ENCODE data around the gene KPRP.

KPRP gene, protein sequence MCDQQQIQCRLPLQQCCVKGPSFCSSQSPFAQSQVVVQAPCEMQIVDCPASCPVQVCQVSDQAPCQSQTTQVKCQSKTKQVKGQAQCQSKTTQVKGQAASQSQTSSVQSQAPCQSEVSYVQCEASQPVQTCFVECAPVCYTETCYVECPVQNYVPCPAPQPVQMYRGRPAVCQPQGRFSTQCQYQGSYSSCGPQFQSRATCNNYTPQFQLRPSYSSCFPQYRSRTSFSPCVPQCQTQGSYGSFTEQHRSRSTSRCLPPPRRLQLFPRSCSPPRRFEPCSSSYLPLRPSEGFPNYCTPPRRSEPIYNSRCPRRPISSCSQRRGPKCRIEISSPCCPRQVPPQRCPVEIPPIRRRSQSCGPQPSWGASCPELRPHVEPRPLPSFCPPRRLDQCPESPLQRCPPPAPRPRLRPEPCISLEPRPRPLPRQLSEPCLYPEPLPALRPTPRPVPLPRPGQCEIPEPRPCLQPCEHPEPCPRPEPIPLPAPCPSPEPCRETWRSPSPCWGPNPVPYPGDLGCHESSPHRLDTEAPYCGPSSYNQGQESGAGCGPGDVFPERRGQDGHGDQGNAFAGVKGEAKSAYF

DNA sequence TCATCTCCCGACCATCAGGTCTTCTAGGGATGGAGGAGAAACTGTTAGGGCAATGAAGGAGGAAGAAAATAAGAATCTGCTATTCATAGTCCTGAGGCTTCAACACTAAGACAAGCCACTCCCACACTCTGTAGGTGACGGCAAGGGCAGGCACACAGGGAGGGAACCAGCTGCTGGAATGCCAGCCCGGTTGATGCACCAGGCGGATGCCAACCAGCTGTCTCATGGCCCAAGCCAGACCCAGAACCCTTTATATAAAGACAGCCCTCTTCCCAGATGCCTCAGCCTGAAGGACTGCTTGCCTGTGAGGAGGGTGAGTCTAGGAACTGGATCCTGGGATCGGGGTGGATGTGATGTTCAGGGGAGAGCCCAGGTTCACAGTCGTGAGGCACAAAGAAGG, at the start of gene KPRP:
TSS of gene KPRP (plus strand) at position 279 of the 400 bp plus-strand sequence. CDS start 1,564 bp downstream, outside the sequence.
- DNase-seq: no peak

DNA sequence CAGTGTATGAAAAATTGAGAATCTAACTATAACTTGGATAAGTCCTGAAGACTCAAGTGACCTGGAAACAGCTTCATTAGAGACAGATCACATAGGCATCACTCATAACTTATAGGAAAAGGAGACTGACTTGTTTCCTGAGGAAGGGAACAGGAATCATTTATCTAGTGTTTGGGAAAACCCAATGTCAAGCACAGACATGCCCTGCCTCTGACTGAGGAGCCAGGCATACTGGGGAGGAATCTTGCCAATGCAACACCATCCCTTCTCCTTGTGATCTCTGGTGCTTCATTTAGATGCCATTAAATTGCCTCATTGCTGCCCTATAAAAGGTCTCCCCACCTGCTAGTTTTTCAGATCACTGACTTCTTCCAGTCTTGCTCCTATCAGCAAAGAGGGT, 39.6 kb upstream of the KPRP start:
- no peak for DNase-seq

DNA sequence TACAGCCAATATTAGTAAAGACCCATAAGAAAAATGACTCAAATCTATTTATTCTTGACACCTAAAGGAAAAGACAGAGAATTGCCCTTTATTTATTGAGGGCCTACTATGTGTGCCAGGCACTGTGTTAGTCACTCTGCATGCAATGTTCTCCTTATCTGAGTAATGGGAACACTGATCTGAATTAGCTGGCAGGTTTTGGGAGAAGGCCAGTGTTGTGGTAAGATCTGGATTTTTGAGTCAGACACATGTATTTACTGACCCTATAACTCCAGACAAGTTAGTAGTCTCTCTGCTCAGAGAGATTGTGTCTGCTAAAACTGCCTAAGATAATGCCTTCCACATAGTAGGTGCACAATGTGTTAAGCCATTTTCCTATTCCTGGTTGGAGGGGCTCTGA, 32.6 kb upstream of the KPRP start:
- DNase-seq: no peak

DNA sequence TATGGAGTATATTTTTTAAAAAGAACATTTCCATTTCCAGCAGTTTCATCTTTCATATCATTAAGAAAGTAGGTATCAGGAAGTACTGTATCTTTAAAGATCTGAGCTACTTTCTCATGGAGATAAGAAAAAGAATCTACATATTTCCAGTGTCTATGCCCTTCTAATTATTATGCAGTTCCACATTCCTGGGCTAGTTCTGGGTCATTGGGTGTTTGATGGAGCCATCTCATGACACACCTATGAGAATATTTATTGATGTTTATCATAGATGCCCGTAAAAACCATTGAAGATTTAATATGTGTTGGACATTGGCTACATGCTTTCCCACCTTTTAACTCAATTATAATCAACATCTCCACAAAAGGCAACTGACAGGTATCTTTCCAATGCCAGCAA, 28.8 kb upstream of the KPRP start:
- DNase-seq: no peak

DNA sequence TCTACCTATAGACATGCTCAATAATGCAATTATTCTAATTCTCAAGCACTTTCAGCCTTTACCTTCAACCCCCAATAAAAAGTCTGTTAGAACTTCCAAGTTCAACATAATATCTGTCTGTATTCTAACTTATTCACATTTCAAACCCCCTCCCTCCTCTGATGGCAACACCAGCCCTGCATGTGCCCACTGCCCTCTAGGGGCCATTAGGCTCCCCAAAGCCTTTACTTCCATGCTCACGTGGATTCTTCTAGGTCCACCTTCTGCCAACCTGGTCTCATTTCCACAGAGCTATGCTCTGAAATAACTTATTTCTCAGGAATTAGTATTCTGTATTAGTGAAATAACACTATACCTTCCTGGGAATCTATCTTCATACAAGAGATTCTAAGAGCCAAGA, 22.2 kb upstream of the KPRP start:
- no peak for DNase-seq

DNA sequence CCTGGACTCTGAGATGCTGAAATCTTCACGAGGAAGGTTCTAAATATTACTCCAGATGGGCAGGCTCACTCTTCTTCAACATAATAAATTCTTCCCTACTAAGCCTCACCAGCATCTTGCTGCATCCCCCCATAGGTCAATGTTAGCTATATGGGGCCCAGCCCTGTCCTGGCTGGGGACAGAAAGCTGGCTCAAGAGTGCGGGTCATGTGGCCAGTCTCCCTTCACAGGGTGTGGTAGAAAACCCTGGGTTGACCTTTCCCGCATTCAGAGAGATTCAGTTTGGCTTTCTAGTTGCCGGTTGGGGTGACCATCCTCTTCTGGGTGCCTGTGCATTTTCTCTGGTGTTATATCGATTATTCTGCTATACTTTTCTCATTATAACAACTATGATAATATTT, 19.8 kb upstream of the KPRP start:
- no peak for DNase-seq

DNA sequence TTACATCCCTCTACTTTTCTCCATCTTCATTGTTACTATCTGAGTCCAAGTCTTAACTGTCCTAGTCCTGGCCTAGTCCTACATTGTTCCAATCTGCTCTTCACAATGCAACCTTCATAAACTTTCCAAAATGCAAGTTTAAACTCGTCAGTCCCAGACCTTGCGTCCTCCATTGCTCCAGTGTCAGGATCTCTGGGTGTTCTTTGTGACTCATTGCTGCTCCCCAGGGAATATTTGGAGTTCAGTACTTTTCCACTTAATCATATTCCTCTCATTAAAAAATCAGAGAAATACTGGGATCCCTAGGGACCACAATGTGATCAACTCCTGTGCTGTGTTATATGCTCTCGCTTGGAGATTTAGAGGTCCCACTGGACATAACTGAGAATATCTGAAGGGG, 18.0 kb upstream of the KPRP start:
- DNase-seq: no peak

DNA sequence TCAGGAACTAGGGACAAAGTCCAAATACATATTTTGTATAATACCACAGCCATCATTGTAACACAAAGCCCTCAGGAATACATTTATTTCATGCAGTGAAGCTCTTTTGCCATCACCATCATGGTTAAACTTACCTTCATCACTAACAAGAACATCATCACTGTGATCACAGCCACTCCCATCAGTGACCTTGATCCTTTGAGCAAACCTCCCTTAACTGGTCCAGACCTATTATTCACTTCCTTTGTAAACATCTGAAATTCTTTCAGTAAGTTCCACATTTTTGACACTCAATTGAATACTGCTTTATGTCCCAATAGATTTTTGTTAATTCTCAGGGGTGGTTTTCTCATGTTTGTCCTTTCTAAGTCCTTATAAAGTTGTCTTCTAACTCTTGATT, 16.2 kb upstream of the KPRP start:
- DNase-seq: no peak

DNA sequence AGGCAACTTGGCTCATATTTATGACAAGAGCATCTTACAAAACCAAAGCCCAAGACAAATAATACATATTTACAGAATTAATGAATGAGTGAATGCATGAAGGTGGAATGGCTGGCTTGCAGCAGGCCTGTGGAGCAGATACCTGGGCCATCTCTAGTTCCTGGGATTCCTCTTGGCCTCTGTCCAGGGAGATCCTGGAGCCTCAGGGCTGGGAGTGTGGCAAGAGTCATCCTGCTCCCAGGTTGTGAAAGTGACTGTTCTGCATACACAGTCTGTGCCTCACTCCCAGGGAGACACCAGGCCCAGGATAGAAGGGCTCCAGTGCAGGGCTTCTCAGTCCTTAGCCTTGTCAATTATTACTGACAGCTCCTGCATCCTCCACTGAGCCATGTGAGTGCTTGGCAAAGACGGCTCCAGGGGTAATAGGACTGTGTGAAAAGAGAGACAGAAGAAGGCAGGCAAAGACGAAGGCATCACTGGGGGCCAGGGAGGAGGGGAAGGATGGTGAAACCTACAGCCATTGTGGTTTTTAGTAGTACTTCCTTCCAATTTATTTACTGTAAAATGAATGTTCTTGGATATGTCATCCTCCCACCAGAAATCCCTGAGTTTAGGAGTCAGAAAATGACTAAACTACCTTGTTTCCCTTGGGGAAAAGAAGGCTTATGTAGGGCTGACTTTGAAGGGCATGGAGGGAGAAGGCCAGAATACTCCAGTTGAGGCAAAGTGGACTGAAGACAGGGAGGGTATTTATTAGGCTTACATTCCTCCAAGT, 14.3 kb upstream of the KPRP start:
- no peak for DNase-seq

DNA sequence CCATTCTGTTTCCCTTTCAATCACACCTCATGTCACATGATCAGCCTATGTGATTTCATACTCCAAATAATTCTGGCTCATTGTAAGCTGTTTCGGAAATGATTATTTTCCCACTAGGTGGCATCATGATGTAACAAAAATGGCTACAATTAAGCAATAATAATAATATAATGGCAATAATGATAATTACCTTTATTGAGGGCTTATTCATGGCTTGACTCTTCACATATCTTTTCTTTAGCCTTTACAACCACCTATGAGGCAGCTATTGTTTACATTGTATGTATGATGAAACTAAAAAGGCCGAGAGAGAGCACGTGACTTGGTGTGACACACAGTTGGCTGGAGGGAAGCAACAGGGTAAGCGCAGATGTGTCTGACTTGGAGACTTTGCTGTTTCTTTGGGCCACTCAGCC, 12.5 kb upstream of the KPRP start:
- no peak for DNase-seq

DNA sequence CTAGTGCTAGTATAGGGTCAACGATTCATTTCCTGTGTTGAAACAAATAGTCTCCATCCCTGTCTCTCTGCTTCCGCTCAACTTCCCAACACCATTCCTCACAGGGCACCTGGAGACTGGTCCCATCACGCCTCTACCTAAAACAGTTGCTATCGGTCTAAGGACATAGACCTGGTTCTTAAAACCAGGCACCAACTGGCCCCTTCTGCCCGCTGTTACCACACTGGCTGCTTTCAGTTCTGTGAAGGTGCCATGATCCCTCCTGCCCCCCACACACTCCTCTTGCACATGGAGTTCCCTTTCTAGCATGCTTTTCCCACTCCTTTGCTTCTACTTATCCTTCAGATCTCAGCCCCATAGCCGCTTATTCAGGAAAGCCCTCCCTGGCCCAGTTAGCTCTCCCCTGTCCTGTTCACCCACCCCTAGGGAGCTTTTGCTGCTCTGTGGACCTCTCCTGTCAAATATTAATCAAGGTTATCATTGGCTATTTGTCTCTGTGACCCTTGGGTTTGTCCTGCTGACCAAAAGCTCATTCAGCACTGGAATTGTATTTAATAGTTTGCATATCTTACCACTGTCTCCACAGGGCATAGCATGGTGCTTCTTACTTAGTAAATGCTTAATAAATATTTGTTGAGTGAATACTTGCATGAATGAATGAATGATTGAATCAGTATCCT, 11.9 kb upstream of the KPRP start:
- no peak for DNase-seq

DNA sequence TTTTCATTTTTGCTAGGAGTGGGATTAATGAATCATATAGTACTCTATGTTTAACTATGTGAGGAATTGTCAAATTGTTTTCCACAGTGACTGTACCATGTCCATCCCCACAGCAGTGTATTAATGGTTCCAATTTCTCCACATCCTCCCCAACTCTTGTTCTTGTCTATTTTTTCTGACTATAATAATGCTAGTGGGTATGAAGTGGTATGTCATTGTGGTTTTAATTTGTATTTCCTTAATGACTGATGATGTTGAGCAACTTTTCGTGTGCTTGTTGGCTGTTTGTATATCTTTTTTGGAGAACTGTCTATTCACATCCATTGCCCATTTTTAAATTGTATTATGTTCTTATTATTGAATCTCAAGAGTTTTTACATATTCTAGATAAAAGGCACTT, 10.0 kb upstream of the KPRP start:
- no peak for DNase-seq

DNA sequence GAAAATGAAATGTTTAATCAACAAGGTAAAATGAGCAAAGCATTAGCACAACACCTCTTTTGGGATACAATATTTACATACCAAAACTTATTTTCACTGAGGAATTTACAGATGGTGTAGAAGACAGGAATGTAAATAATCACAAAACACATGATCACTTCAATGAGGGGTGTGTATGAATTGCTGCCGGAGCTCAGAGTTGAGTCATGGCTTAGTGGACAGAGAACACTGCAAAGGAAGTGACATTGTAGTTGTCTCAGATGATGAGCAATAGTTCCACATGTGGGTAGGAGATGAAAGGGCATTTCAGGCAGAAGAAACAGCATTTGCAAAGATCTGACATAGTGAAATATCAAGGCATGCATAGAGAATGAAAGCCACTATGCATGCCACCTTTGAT, 5.6 kb upstream of the KPRP start:
- DNase-seq: no peak

DNA sequence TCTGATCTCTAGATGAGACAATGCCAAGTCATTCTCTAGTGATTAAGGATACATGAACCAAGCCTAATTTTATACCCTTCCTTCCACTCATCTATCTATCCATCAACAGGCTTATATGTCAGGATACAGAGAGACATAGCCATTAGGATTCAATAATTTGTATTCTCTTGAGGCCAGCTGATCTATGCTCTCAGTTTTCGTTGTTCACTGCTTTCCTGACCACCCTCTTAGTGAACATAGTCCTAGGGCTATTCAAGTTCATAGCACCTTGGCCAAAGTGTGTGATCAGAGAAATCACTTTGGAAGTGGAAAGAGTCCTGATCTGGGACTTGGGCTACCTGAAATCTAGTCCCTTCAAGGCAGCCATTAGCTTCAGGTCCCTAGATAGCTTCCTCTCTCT, 4.2 kb upstream of the KPRP start:
- DNase-seq: no peak

DNA sequence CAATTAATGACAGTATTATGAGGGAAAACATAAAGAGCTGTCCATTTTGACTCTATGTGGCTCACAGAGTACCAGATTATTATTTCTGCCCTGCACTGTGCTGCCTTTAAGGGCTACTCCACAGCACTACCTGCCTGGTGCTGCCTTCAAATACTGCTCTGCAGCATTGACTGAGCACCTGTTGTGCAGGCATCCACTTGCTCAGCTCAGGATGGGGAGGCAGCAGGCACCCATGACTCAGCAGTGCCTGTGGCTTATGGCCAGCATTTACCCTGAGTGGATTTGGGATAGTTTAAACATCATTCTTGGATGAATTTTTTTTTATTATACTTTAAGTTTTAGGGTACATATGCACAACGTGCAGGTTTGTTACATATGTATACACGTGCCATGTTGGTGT, 953 bp upstream of the KPRP start:
- no peak for DNase-seq

DNA sequence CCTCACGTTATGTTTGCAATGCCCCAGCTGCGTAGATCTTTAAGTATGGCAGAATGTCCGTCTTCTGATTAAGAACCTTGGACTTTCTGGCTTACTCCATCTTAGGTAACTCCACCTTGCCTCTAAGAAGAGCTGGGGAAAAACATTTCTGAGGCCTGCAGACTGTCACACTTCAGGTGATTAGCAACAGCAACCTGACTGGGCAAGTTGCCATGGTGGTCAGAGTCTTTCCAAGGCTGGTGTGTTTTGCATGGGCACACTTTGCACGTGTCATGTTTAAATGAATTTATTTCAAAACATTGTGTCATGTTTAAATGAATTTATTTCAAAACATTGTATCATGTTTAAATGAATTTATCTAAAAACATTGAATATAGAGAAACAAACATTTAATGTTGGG, 811 bp downstream of the KPRP start:
- DNase-seq: no peak

DNA sequence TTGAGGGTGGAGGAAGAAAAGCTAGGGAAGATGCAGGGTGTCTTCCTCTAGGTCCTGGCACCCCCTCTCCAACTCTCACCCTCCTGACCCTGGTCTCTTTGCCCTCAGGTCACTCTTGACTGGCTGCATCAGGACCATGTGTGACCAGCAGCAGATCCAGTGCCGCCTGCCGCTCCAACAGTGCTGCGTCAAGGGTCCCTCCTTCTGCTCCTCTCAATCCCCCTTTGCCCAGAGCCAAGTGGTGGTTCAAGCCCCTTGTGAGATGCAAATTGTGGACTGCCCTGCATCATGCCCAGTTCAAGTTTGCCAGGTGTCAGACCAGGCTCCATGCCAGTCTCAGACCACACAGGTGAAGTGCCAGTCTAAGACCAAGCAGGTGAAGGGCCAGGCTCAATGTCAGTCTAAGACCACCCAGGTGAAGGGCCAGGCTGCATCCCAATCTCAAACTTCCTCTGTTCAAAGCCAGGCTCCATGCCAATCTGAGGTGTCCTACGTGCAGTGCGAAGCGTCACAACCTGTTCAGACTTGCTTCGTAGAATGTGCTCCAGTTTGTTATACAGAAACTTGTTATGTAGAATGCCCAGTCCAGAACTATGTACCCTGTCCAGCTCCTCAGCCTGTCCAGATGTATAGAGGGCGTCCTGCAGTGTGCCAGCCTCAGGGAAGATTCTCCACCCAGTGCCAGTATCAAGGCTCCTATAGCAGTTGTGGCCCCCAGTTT, 1.8 kb downstream of the KPRP start:
- DNase-seq: no peak

DNA sequence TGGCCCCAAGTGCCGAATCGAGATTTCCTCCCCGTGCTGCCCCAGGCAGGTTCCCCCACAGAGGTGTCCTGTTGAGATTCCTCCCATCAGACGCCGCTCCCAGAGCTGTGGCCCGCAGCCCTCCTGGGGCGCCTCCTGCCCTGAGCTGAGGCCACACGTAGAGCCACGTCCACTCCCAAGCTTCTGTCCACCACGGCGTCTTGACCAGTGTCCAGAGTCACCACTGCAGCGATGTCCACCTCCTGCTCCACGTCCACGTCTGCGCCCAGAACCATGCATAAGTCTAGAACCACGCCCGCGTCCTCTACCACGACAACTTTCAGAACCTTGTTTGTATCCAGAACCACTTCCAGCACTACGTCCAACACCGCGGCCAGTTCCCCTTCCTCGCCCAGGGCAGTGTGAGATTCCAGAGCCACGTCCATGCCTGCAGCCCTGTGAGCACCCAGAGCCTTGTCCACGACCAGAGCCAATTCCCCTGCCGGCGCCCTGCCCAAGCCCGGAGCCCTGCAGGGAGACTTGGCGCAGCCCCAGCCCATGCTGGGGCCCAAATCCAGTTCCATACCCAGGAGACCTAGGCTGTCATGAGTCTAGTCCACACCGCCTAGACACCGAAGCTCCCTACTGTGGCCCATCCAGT, 2.8 kb downstream of the KPRP start:
- no peak for DNase-seq

DNA sequence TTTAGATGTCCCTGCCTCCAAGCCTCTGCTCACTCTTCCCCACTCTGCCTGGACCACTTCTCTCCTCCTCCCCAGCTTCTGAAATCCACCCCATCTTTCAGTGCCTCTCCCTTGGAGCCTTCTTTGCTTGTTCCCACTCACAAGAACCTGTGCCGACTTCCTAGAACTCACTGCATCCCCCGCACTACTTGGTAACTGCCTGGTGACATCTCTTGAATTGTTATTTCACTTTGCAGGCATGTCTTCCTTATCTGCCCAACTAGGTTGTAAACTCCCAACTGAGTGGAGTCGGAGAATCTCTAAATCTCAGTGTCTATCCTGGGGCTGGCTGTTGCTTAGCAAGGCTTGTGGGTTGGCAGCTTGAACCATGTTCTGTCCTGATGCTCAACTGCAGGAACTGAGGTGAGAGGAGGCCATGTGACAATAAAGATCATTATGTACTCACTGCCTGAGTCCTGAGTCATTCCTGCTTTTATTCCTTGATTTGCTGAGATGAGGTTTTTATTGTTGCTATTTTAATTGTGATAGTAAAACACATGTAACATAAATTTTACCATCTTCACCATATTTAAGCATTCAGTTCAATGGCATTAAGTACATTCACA, 3.9 kb downstream of the KPRP start:
- no peak for DNase-seq

DNA sequence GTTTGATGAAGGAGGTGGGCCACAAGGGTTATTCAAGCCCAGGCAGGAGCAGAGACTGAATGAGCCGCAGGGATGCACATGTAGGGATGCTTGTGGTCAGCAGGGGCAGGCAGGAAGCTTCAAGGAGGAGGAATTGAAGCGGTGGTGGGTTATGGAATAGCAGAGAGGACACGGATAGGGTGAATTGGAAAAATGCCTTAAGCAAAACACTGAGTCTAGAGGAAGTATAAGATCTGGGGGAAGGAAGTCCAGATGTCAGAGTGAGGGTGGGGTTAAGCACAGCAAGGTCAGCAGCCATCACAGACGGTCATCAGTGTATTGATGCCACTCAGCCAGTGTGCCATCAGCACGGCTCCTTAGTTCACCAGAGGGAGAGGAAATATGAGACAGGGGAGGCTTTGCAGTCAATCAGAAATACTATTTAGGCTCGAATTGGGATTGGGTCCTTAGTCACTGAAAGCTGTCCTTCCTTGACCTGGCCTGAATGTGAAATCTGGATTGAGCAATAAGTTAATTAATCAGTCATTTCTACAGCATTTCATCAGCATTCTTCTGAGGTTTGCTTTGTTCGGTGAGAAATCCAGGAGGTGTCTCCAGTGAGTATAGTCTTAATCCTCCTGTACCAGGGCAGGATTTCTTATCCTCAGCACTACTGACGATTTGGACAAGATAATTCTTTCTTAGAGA, 11.2 kb downstream of the KPRP start:
- no peak for DNase-seq

DNA sequence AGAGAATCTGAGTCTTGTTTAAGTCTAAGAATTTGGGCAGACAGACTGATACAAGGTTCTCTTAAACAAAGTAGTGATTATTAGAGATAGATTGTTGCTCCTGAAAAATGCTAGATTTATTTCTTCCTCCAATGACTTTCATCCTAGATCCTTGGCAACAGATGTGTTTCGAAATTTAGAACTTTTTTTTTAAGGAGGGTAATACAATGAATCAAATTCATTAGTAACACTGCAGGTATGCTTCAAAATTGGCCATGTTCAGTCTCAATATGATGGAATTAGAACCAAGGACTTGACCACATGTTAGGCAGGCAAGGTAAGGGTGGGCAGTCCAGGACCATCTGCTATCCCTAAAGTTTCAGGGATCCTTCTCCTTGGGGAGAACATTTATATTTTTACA, 12.6 kb downstream of the KPRP start:
- DNase-seq: no peak
